ENCODE results near the gene GOLGA3.

The GOLGA3 gene

GRCh38 chr12:132724506-132725241 lies 104.0 kb downstream of the GOLGA3 start:
- no peak for DNase-seq (ENCODE audit: low read depth in 2 of 2, low spot score in 1 of 2)

GRCh38 chr12:132723764-132724140 lies 104.9 kb downstream of the GOLGA3 start:
- no peak for DNase-seq (ENCODE audit: low read depth in 2 of 2, low spot score in 1 of 2)

- DNase-seq (ENCODE audit: low read depth in 2 of 2, low spot score in 1 of 2) = no peak
Measured at GRCh38 chr12:132723015-132723763, 105.5 kb downstream of the GOLGA3 start.

- DNase-seq (ENCODE audit: low read depth in 2 of 2, low spot score in 1 of 2) = no peak
Measured at GRCh38 chr12:132720606-132721345, 107.9 kb downstream of the GOLGA3 start.

GRCh38 chr12:132719954-132720324 lies 108.7 kb downstream of the GOLGA3 start:
- no peak for DNase-seq (ENCODE audit: low read depth in 2 of 2, low spot score in 1 of 2)

GRCh38 chr12:132719141-132719953 lies 109.3 kb downstream of the GOLGA3 start:
- no peak for DNase-seq (ENCODE audit: low read depth in 2 of 2, low spot score in 1 of 2)

Data from stimulated activated CD8-positive, alpha-beta memory T cell treated with anti-CD3 and anti-CD28 coated beads, Interleukin-4, amount 100 ng/mL, for 1 hour (primary cell).